ENCODE results near the gene CUEDC1.

DNA sequence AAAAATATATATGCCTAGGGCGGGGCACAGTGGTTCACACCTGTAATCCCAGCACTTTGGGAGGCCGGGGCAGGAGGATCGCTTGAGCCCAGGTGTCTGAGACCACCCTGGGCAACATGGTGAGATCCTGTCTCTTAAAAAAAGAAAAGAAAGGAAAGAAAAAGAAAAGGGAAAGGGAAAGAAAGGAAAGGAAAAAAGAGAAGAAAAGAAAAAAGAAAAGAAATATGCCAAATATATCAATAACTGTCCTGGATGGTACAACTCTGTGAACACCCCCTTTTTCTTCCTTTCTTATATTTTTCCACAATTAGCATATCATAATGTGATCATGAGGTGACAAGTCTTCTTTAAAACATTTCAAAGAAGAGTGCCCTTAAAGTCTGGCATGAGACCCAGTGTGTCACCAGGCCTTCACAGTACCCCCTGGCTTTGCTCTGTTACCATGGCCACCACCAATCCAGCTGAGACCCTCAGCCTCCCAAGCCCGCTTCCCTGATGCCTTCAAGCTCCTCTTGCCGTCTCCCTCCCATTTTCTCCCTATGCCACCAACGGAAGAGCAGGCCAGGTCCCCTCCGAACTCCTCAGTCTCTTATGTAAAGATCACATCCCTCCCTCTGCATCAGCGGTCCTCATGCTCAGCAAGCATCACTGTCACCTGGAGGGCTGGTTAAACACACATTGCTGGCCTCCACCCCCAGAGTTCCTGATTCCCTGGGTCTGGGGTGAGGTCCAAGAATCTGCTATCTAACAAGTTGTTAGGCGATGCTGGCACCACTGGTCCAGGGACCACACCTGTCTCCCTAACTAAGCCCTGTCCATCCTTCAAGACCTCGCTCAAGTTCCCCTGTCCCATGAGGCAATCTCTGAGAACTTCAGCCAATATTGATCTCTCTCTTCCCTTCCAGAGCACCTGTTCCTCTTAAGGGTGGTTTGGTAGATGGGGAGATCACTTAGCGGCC lies 44.5 kb downstream of the CUEDC1 start:
- TF ChIP-seq, protein P1, sequence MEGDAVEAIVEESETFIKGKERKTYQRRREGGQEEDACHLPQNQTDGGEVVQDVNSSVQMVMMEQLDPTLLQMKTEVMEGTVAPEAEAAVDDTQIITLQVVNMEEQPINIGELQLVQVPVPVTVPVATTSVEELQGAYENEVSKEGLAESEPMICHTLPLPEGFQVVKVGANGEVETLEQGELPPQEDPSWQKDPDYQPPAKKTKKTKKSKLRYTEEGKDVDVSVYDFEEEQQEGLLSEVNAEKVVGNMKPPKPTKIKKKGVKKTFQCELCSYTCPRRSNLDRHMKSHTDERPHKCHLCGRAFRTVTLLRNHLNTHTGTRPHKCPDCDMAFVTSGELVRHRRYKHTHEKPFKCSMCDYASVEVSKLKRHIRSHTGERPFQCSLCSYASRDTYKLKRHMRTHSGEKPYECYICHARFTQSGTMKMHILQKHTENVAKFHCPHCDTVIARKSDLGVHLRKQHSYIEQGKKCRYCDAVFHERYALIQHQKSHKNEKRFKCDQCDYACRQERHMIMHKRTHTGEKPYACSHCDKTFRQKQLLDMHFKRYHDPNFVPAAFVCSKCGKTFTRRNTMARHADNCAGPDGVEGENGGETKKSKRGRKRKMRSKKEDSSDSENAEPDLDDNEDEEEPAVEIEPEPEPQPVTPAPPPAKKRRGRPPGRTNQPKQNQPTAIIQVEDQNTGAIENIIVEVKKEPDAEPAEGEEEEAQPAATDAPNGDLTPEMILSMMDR (IDR thresholded peaks at IDR 0.05), result no peak
- no peak for TF ChIP-seq EZH2 (IDR thresholded peaks at IDR 0.05; ENCODE audit: borderline replicate concordance, insufficient read depth, low read depth, low read length, poor library complexity, severe bottlenecking)

Measured in B cell (primary cell).